Prostate gland (tissue), 2 donors: ENCODE measurements around the gene ANKS1B.

Experiments
- CTCF ChIP-seq, 4 experiments: fragments of 200-600 bp in 2 of 4; fragments of 450-650 bp in 2 of 4; sonication (generic) in 2 of 4; IDR thresholded peaks; 1 replicate in 3 of 4; 2 replicates in 1 of 4; pipeline ENCODE4 v1.5.1; 2016 to 2019; ENCODE audit warnings: antibody characterized with exemption in 4 of 4, mild to moderate bottlenecking in 2 of 4, moderate library complexity in 2 of 4
- POLR2A ChIP-seq: fragments of 450-650 bp; IDR thresholded peaks from one replicate; pipeline ENCODE4 v1.6.1; 2016; ENCODE audit warnings: antibody characterized with exemption, mild to moderate bottlenecking
- POLR2AphosphoS5 ChIP-seq: sonication (generic); formaldehyde crosslinking; IDR thresholded peaks from one replicate; pipeline ENCODE4 v1.6.1; 2017; ENCODE audit warnings: antibody characterized with exemption

GRCh38 chr12:99087278-99087677 lies 897.5 kb downstream of the ANKS1B start:
- TF ChIP-seq CTCF (IDR thresholded peaks at IDR 0.05) (no peak), POLR2A (no peak), POLR2AphosphoS5 (no peak)
